ENCODE data around the gene TCP11X1. TPM values are rescaled to one million over a fixed set of nuclear protein-coding genes. Genes with fewer than 3 reads are reported as not detected.
"Not testable (repeated sequence)": the region's sequence is repeated elsewhere in the genome, so short reads cannot be mapped to it uniquely, and the experiment has no call there.

The TCP11X1 gene
- total RNA-seq (not detected), polyA plus RNA-seq (not detected)
- long read RNA-seq, donor 1: 0 reads
- long read RNA-seq, donor 2: 0 reads
- long read RNA-seq, donor 3: 0 reads
- long read RNA-seq, donor 4: 0 reads
- long read RNA-seq, donor 5: 0 reads
- long read RNA-seq, donor 6: 0 reads
- long read RNA-seq, donor 7: 0 reads
- long read RNA-seq, donor 8: 0 reads
- long read RNA-seq, donor 9: 0 reads
- long read RNA-seq, donor 10: 0 reads

DNA sequence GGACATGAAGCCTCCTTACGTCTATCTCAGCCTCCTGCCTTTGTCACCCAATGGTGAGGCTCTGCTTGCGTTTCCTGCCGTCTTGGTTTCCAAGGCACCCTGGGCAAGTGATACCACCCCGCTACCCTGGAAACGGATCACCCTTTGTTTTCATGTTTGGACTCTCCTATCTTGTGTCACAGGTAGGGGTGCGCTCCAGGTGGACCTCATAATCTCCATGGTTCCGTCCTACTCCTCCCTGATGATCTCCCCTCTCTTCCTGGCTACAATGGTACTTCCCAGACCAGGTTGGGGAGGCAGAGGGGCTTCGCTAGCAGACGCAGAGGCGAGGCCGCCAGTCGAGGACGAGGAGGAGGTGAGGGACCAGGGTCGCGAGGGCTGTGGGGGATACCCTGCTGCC is at the start of gene TCP11X1:
TCP11X1 (plus strand) TSS at position 316 of the 400 bp plus-strand sequence.
- not testable (repeated sequence) for H3K4me3 ChIP-seq (ENCODE audit: low read length in 2 of 2); H3K36me3 ChIP-seq (ENCODE audit: control insufficient read depth in 2 of 2, insufficient read depth in 2 of 2, low read length in 1 of 2); H3K4me1 ChIP-seq (ENCODE audit: control insufficient read depth in 2 of 2, insufficient read depth in 2 of 2, low read length in 2 of 2); H3K27me3 ChIP-seq (ENCODE audit: control insufficient read depth in 2 of 2, insufficient read depth in 1 of 2, low read length in 1 of 2); DNase-seq (ENCODE audit: low read depth in 6 of 9, low spot score in 9 of 9); H3K9me3 ChIP-seq (ENCODE audit: control insufficient read depth in 2 of 2, insufficient read depth in 1 of 2, low read length in 1 of 2); H3K27ac ChIP-seq (ENCODE audit: low read depth in 1 of 2, low read length in 1 of 2)
- WGBS: no CpG with 5 or more reads among the region's 15 CpGs

DNA sequence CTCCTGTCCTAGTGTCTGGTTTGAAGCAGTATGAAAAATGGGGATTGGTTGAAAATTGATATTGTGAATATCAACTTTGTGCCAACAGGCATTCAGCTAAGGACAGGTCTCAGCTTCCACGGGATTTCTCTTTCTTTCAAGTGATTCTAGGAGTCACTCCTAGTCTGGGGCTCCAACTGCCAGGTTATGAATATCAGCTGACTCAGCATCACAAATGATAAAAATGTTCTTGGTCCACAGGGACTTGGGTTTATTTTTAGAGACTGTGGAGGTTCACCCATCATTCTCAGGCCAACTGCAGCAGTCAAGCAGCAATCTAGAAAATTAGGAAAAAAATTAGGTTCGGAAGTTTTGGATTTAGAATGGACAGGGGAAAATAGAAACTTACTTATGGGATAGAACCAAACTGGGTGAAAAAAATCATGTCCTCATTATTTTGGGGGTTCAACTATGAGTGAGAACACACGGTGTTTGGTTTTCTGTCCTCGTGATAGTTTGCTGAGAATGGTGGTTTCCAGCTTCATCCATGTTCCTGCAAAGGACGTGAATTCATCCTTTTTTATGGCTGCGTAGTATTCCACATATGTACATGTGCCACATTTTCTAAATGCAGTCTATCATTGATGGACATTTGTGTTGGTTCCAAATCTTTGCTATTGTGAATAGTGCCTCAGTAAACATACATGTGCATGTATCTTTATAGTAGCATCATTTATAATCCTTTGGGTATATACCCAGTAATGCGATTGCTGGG is 29.0 kb upstream of the TCP11X1 start:
- 75% methylated on average over 7 of the region's 7 CpGs for WGBS
- DNase-seq (ENCODE audit: low read depth in 6 of 9, low spot score in 9 of 9): no peak
- peaks cover 0 to 3% of the 10 kb centered on the region in 2 donors for H3K9me3 ChIP-seq (ENCODE audit: control insufficient read depth in 2 of 2, insufficient read depth in 1 of 2, low read length in 1 of 2)

DNA sequence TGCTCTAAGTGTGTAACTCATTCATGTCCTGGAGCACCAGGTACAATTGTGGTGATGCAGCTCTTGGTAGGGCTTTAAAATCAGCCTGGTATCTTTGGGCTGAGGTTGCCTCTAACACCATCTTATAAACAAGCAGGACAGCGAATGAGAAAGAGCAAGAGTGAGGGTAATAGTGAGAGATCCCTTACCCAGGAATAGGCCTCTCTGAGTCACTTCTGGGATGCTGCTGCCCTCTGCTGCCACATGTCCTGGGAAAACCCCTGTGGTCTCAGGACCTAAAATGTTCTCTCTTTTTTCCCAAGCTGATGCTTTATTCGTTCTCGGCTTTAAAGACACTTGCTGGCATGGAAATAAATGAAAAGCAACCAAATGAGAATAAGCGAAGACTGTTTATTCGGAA is 7.2 kb upstream of the TCP11X1 start:
- not testable (repeated sequence) for H3K4me3 ChIP-seq (ENCODE audit: low read length in 2 of 2); H3K4me1 ChIP-seq (ENCODE audit: control insufficient read depth in 2 of 2, insufficient read depth in 2 of 2, low read length in 2 of 2); H3K27ac ChIP-seq (ENCODE audit: low read depth in 1 of 2, low read length in 1 of 2); H3K9me3 ChIP-seq (ENCODE audit: control insufficient read depth in 2 of 2, insufficient read depth in 1 of 2, low read length in 1 of 2); H3K27me3 ChIP-seq (ENCODE audit: control insufficient read depth in 2 of 2, insufficient read depth in 1 of 2, low read length in 1 of 2); DNase-seq (ENCODE audit: low read depth in 6 of 9, low spot score in 9 of 9); H3K36me3 ChIP-seq (ENCODE audit: control insufficient read depth in 2 of 2, insufficient read depth in 2 of 2, low read length in 1 of 2)
- WGBS: no CpG with 5 or more reads among the region's 5 CpGs

More for the DNA sequence above, 29.0 kb upstream of the TCP11X1 start:
- no peaks in the 10 kb centered on the region for H3K36me3 ChIP-seq (ENCODE audit: control insufficient read depth in 2 of 2, insufficient read depth in 2 of 2, low read length in 1 of 2)
- no peaks in the 10 kb centered on the region for H3K27me3 ChIP-seq (ENCODE audit: control insufficient read depth in 2 of 2, insufficient read depth in 1 of 2, low read length in 1 of 2)
- no peaks in the 10 kb centered on the region for H3K4me1 ChIP-seq (ENCODE audit: control insufficient read depth in 2 of 2, insufficient read depth in 2 of 2, low read length in 2 of 2)
- H3K27ac ChIP-seq (ENCODE audit: low read depth in 1 of 2, low read length in 1 of 2): no peak overlapping the region
- no peak overlapping the region for H3K4me3 ChIP-seq (ENCODE audit: low read length in 2 of 2)

DNA sequence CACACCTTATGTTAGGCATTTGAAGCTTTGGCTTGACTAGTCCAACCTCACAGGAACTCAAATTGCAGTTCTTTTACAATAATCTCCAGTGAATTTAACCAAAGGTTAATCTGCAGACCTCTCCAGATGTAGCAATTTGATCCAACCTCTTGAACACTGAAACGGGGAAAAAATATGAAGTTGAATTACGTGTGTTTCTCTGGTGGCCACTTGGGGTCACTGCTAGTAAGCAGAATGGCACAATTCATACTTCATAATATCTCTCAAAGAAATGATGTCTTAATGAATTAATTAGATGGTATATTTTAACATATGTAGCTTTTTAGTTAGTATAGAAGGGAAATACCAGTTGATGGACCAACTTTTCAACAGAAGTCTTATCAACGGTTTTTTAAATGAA is 1.4 kb downstream of the TCP11X1 start:
- WGBS: no CpG with 5 or more reads among the region's 3 CpGs
- H3K27me3 ChIP-seq (ENCODE audit: control insufficient read depth in 2 of 2, insufficient read depth in 1 of 2, low read length in 1 of 2): not testable (repeated sequence)

DNA sequence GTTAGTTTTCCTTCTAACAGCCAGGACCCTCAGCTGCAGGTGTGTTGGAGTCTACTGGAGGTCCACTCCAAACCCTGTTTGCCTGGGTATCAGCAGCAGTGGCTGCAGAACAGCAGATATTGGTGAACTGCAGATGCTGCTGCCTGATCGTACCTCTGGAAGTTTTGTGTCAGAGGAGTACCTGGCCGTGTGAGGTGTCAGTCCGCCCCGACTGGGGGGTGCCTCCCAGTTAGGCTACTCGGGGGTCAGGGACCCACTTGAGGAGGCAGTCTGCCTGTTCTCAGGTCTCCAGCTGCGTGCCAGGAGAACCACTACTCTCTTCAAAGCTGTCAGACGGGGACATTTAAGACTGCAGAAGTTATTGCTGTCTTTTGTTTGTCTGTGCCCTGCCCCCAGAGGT is 20.6 kb downstream of the TCP11X1 start:
- not testable (repeated sequence) for H3K27ac ChIP-seq (ENCODE audit: low read depth in 1 of 2, low read length in 1 of 2); DNase-seq (ENCODE audit: low read depth in 6 of 9, low spot score in 9 of 9)
- 88% methylated on average over 5 of the region's 7 CpGs for WGBS

More for the DNA sequence above, 1.4 kb downstream of the TCP11X1 start:
- DNase-seq (ENCODE audit: low read depth in 6 of 9, low spot score in 9 of 9); H3K36me3 ChIP-seq (ENCODE audit: control insufficient read depth in 2 of 2, insufficient read depth in 2 of 2, low read length in 1 of 2); H3K9me3 ChIP-seq (ENCODE audit: control insufficient read depth in 2 of 2, insufficient read depth in 1 of 2, low read length in 1 of 2); H3K4me3 ChIP-seq (ENCODE audit: low read length in 2 of 2); H3K27ac ChIP-seq (ENCODE audit: low read depth in 1 of 2, low read length in 1 of 2); H3K4me1 ChIP-seq (ENCODE audit: control insufficient read depth in 2 of 2, insufficient read depth in 2 of 2, low read length in 2 of 2): not testable (repeated sequence)

DNA sequence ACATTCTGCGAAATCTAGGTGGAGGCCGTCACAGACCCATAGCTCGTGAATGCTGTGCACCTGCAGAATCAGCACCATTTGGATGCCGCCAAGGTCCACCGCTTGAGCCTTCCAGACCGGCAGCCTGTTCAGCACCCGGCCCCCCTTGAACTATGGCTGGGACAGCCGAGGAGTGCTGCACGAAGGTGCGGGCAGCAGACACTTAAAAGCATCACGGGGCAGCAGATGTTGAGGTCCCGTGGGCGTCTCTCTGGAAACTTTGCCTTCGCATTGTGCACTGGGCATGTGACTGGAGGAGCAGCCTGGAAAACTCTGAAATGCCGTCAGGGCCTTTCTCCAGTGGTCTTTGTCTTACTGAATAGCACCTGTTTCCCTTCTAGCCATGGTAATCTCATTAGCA is 25.2 kb downstream of the TCP11X1 start:
- H3K4me3 ChIP-seq (ENCODE audit: low read length in 2 of 2); H3K4me1 ChIP-seq (ENCODE audit: control insufficient read depth in 2 of 2, insufficient read depth in 2 of 2, low read length in 2 of 2); DNase-seq (ENCODE audit: low read depth in 6 of 9, low spot score in 9 of 9); H3K9me3 ChIP-seq (ENCODE audit: control insufficient read depth in 2 of 2, insufficient read depth in 1 of 2, low read length in 1 of 2); H3K27ac ChIP-seq (ENCODE audit: low read depth in 1 of 2, low read length in 1 of 2); H3K36me3 ChIP-seq (ENCODE audit: control insufficient read depth in 2 of 2, insufficient read depth in 2 of 2, low read length in 1 of 2); H3K27me3 ChIP-seq (ENCODE audit: control insufficient read depth in 2 of 2, insufficient read depth in 1 of 2, low read length in 1 of 2): not testable (repeated sequence)
- 94% methylated on average over 9 of the region's 15 CpGs for WGBS

More for the DNA sequence above, 20.6 kb downstream of the TCP11X1 start:
- not testable (repeated sequence) for H3K4me1 ChIP-seq (ENCODE audit: control insufficient read depth in 2 of 2, insufficient read depth in 2 of 2, low read length in 2 of 2); H3K27me3 ChIP-seq (ENCODE audit: control insufficient read depth in 2 of 2, insufficient read depth in 1 of 2, low read length in 1 of 2); H3K4me3 ChIP-seq (ENCODE audit: low read length in 2 of 2); H3K9me3 ChIP-seq (ENCODE audit: control insufficient read depth in 2 of 2, insufficient read depth in 1 of 2, low read length in 1 of 2); H3K36me3 ChIP-seq (ENCODE audit: control insufficient read depth in 2 of 2, insufficient read depth in 2 of 2, low read length in 1 of 2)

DNA sequence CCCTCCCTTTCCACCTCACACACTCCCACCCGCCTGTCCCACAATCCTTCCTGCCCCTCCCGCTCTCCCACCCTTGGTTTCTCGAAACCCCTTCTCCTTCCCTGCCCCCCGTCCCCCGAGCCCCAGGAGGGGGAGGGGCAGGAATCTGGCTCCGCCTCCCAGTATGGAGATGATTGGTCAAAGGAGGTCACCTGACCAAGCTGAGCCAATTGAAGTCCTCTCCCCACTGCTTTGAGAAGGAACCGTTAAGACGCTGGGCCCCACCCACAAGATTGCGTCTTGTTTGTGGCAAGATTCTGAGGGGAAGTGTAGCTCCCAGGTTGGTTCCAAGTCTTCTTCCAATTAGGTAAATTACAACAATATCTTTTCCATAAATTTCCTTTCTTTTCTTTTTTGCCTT is 31.8 kb downstream of the TCP11X1 start, which contains the start of gene NXF2:
NXF2 (plus strand) TSS at position 275 of the 400 bp plus-strand sequence. CDS start 59,912 bp downstream, outside the sequence.
- H3K4me3 ChIP-seq (ENCODE audit: low read length in 2 of 2); H3K4me1 ChIP-seq (ENCODE audit: control insufficient read depth in 2 of 2, insufficient read depth in 2 of 2, low read length in 2 of 2); H3K36me3 ChIP-seq (ENCODE audit: control insufficient read depth in 2 of 2, insufficient read depth in 2 of 2, low read length in 1 of 2); H3K9me3 ChIP-seq (ENCODE audit: control insufficient read depth in 2 of 2, insufficient read depth in 1 of 2, low read length in 1 of 2); H3K27ac ChIP-seq (ENCODE audit: low read depth in 1 of 2, low read length in 1 of 2); DNase-seq (ENCODE audit: low read depth in 6 of 9, low spot score in 9 of 9); H3K27me3 ChIP-seq (ENCODE audit: control insufficient read depth in 2 of 2, insufficient read depth in 1 of 2, low read length in 1 of 2): not testable (repeated sequence)
- WGBS: no CpG with 5 or more reads among the region's 9 CpGs

DNA sequence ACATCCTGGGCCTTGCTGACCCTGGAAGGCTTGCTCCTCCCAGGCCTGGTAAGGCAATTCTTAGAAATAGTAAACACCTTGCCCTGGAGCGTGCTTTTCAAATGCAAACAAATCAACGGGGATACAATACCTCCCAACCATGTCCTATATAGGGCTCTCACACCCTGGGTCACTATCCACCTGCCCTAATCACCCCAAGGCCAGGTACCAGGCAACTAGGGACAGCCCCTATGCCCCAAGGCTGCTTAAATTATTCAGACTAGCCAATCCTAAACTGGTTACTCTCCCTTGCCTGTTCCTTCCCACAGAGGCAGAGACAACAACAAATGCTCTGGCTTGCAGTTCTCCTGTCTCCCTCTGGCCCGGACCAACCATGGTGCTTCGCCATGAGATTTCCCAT is 57.1 kb downstream of the TCP11X1 start:
- not testable (repeated sequence) for H3K36me3 ChIP-seq (ENCODE audit: control insufficient read depth in 2 of 2, insufficient read depth in 2 of 2, low read length in 1 of 2); H3K4me1 ChIP-seq (ENCODE audit: control insufficient read depth in 2 of 2, insufficient read depth in 2 of 2, low read length in 2 of 2); H3K9me3 ChIP-seq (ENCODE audit: control insufficient read depth in 2 of 2, insufficient read depth in 1 of 2, low read length in 1 of 2); DNase-seq (ENCODE audit: low read depth in 6 of 9, low spot score in 9 of 9); H3K4me3 ChIP-seq (ENCODE audit: low read length in 2 of 2); H3K27me3 ChIP-seq (ENCODE audit: control insufficient read depth in 2 of 2, insufficient read depth in 1 of 2, low read length in 1 of 2); H3K27ac ChIP-seq (ENCODE audit: low read depth in 1 of 2, low read length in 1 of 2)
- no CpG with 5 or more reads among the region's 4 CpGs for WGBS
